Endothelial cell of umbilical vein (primary cell): ENCODE results near the gene SNED1. TPM values are rescaled to one million over a fixed set of nuclear protein-coding genes. Genes with fewer than 3 reads are reported as not detected.
"Not testable (repeated sequence)": the region's sequence is repeated elsewhere in the genome, so short reads cannot be mapped to it uniquely, and the experiment has no call there.

Source experiments
- BruUV-seq: library from RNA; stranded (reverse); fragments of 400-500 nt; replicated peaks from 2 replicates; lab custom pipeline; 2021; lab: Mats Ljungman, UMichigan
- CTCF ChIA-PET: fragments of 300-600, 350-600 bp; sonication (Branson Sonifier 250); formaldehyde crosslinking; loops from one replicate; lab custom pipeline; 2021; ENCODE audit warnings: antibody characterized with exemption, inconsistent platforms; lab: Charles Lee
- POLR2A ChIA-PET: fragments of 300-600, 350-600 bp; sonication (Branson Sonifier 250); formaldehyde crosslinking; loops from one replicate; lab custom pipeline; 2021; ENCODE audit warnings: antibody characterized with exemption, inconsistent platforms; lab: Charles Lee
- DNase-seq: peaks from one replicate; pipeline ENCODE4 v3.0.0-alpha.2; 2011; ENCODE audit warnings: low read depth, low spot score
- FAIRE-seq: peaks from 2 replicates; lab custom pipeline; 2011; peaks lifted over from hg19 to GRCh38; lab: Jason Lieb, UNC
- H2AFZ ChIP-seq: 2 replicates; pipeline ENCODE4 v1.6.0; 2012; ENCODE audit warnings: low read depth, low read length, control low read depth, inconsistent platforms
- H3K27ac ChIP-seq: 2 replicates; pipeline ENCODE4 v1.5.1; 2011; ENCODE audit warnings: low read depth, mild to moderate bottlenecking, control low read depth, low read length, moderate library complexity; ENCODE audit not compliant: insufficient read depth
- H3K27me3 ChIP-seq, 2 experiments: 2 replicates each; pipeline versions ENCODE4 v1.6.0 to v1.6.1; 2011; ENCODE audit warnings: low read length in 2 of 2, mixed read lengths in 1 of 2; ENCODE audit not compliant: control insufficient read depth in 2 of 2, insufficient read depth in 2 of 2
- H3K36me3 ChIP-seq, 2 experiments: 2 replicates in 1 of 2; 3 replicates in 1 of 2; pipeline ENCODE4 v1.5.1; 2011; ENCODE audit warnings: low read length in 2 of 2, mild to moderate bottlenecking in 1 of 2, moderate library complexity in 1 of 2; ENCODE audit not compliant: control insufficient read depth in 2 of 2, insufficient read depth in 2 of 2; ENCODE audit errors: extremely low read depth in 1 of 2
- H3K4me1 ChIP-seq: 3 replicates; pipeline ENCODE4 v1.5.1; 2011; ENCODE audit warnings: mild to moderate bottlenecking, low read length; ENCODE audit not compliant: control insufficient read depth, insufficient read depth; ENCODE audit errors: extremely low read depth
- H3K4me2 ChIP-seq: 2 replicates; pipeline ENCODE4 v1.6.1; 2011; ENCODE audit warnings: low read length, control low read depth, mixed read lengths; ENCODE audit not compliant: insufficient read depth
- H3K4me3 ChIP-seq, 3 experiments: fragments of 200-600 bp in 1 of 3; sonication (generic), shearing (Covaris generic) in 1 of 3; replicated peaks in 1 of 3; 2 replicates each; pipeline ENCODE4 v1.5.1; 2011 to 2016; ENCODE audit warnings: control low read depth in 3 of 3, low read length in 3 of 3, mild to moderate bottlenecking in 2 of 3, inconsistent platforms in 1 of 3, low read depth in 1 of 3, moderate library complexity in 1 of 3; ENCODE audit not compliant: insufficient read depth in 1 of 3
- H3K79me2 ChIP-seq: 2 replicates; pipeline ENCODE4 v1.6.0; 2012; ENCODE audit warnings: low read length, inconsistent platforms; ENCODE audit not compliant: control insufficient read depth, insufficient read depth
- H3K9ac ChIP-seq: replicated peaks from 2 replicates; pipeline ENCODE3; 2011; ENCODE audit warnings: low read length, control low read depth; ENCODE audit not compliant: insufficient read depth; ENCODE audit errors: extremely low read depth
- H3K9me1 ChIP-seq: replicated peaks from 3 replicates; pipeline ENCODE4 v1.6.0; 2011; ENCODE audit warnings: mild to moderate bottlenecking, low read length; ENCODE audit not compliant: control insufficient read depth, insufficient read depth; ENCODE audit errors: extremely low read depth
- H3K9me3 ChIP-seq: replicated peaks from 2 replicates; pipeline ENCODE4 v1.5.1; 2012; ENCODE audit warnings: low read length, inconsistent platforms; ENCODE audit not compliant: control insufficient read depth, insufficient read depth
- H4K20me1 ChIP-seq: replicated peaks from 2 replicates; pipeline ENCODE3; 2011; ENCODE audit warnings: mild to moderate bottlenecking, low read length; ENCODE audit not compliant: control insufficient read depth, insufficient read depth; ENCODE audit errors: extremely low read depth
- CTCF ChIP-seq, 2 donors: IDR thresholded peaks; 1 replicate in 1 of 2; 2 replicates in 1 of 2; pipeline ENCODE4 v1.5.1; 2011; ENCODE audit warnings: low read length in 2 of 2, mild to moderate bottlenecking in 2 of 2, moderate library complexity in 2 of 2, control low read depth in 1 of 2, inconsistent platforms in 1 of 2, low read depth in 1 of 2; ENCODE audit not compliant: insufficient read depth in 1 of 2; ENCODE audit errors: extremely low read depth in 1 of 2
- EZH2 ChIP-seq: IDR thresholded peaks from 2 replicates; pipeline ENCODE4 v1.6.1; 2012; ENCODE audit warnings: borderline replicate concordance, low read depth, mild to moderate bottlenecking, moderate library complexity, low read length, inconsistent platforms; ENCODE audit not compliant: severe bottlenecking
- FOS ChIP-seq: IDR thresholded peaks from 2 replicates; pipeline ENCODE4 v1.6.1; 2011; ENCODE audit warnings: mild to moderate bottlenecking, low read length, moderate library complexity, borderline replicate concordance; ENCODE audit not compliant: insufficient read depth
- GATA2 ChIP-seq: IDR thresholded peaks from 2 replicates; pipeline ENCODE4 v1.7.0; 2011; ENCODE audit warnings: low read depth, mild to moderate bottlenecking, moderate library complexity, mixed read lengths, low read length; ENCODE audit not compliant: insufficient read length, insufficient read depth
- JUN ChIP-seq: IDR thresholded peaks from 2 replicates; pipeline ENCODE4 v1.6.1; 2011; ENCODE audit warnings: borderline replicate concordance, low read depth; ENCODE audit not compliant: insufficient read length, insufficient read depth
- MAX ChIP-seq: IDR thresholded peaks from 2 replicates; pipeline ENCODE4 v1.6.1; 2011; ENCODE audit not compliant: insufficient read depth, insufficient read length
- MYC ChIP-seq: IDR thresholded peaks from one replicate; pipeline ENCODE4 v1.6.1; 2011; ENCODE audit warnings: mild to moderate bottlenecking, low read depth, low read length
- POLR2A ChIP-seq: IDR thresholded peaks from 2 replicates; pipeline ENCODE4 v1.6.1; 2012; ENCODE audit warnings: low read depth, mild to moderate bottlenecking, control low read depth, low read length
- POLR2AphosphoS5 ChIP-seq: IDR thresholded peaks from 2 replicates; pipeline ENCODE4 v1.6.1; 2012; ENCODE audit warnings: low read depth, mild to moderate bottlenecking, control low read depth, low read length, moderate library complexity; ENCODE audit not compliant: insufficient read depth
- dilution Hi-C: fragments of 300-500 bp; cut with MboI; formaldehyde crosslinking; loops from one replicate; pipeline ENCODE4 v1.15.0; 2019; ENCODE audit warnings: low sequenced_read_pairs; ENCODE audit not compliant: extremely low pct_ligation_motif_present
- intact Hi-C: fragments of 100-400 bp; cut with micrococcal nuclease; formaldehyde crosslinking; loops from one replicate; pipeline ENCODE4 v1.10.0; 2022
- polyA plus RNA-seq, 4 experiments: library from polyadenylated mRNA; depleted of rRNA in 3 of 4; stranded (reverse) in 3 of 4; unstranded in 1 of 4; fragments of >200 nt; gene quantifications; 2 replicates each; pipeline versions ENCODE4 v1.2.1 to v1.2.3, GENCODE V29; 2011 to 2012; ENCODE audit warnings: missing spikeins in 1 of 4
- total RNA-seq: library from RNA; stranded (reverse); gene quantifications from 2 replicates; pipeline ENCODE4 v1.2.3, GENCODE V29; 2021

The SNED1 gene
- total and polyA plus RNA-seq, 2 donors (not counting 3 experiments of a cell fraction or from before 2014, with no cell fraction given) = 14.1 to 17.2 TPM

GRCh38 chr2:240974771-240975572, 23.4 kb upstream of the SNED1 start:
- Histone ChIP-seq H3K9ac (no peak overlapping the region), H3K9me1 (no peaks in the 10 kb centered on the region), H3K4me3 (no peak overlapping the region), H3K36me3 (no peaks in the 10 kb centered on the region), H3K79me2 (no peaks in the 10 kb centered on the region), H2AFZ (no peak overlapping the region), H3K4me2 (no peak overlapping the region), H4K20me1 (no peaks in the 10 kb centered on the region), H3K27me3 (peaks cover 2 to 8% of the 10 kb centered on the region in 2 experiments), H3K27ac (no peak overlapping the region), H3K4me1 (no peaks in the 10 kb centered on the region), H3K9me3 (no peaks in the 10 kb centered on the region)
- CTCF ChIA-PET = interaction anchor here (1.6 kb wide), 1 partner anchor 9 kb away, joined by 6 read pairs; no protein-coding TSS in a partner anchor
- POLR2A ChIA-PET = no interaction called here
- dilution Hi-C loops = no loop called here
- no TSS peak for BruUV-seq
- intact Hi-C loops = no loop called here
- no peak for DNase-seq
- FAIRE-seq = no peak
- TF ChIP-seq FOS = no peak
- TF ChIP-seq MYC = no peak
- no peak for TF ChIP-seq POLR2A
- no peak for TF ChIP-seq MAX
- no peak for TF ChIP-seq GATA2
- TF ChIP-seq CTCF (IDR thresholded peaks at IDR 0.05; ENCODE audit: extremely low read depth in 1 of 2, insufficient read depth in 1 of 2, low read depth in 1 of 2, low read length in 2 of 2) = no peak
- no peak for TF ChIP-seq POLR2AphosphoS5
- no peak for TF ChIP-seq EZH2
- no peak for TF ChIP-seq JUN

- BruUV-seq, H2AFZ ChIP-seq, DNase-seq, CTCF ChIA-PET, H3K27ac ChIP-seq, POLR2A ChIA-PET, H3K9me3 ChIP-seq, H3K9ac ChIP-seq, intact Hi-C loops, H3K4me1 ChIP-seq, H3K79me2 ChIP-seq, FAIRE-seq, H3K27me3 ChIP-seq, H3K36me3 ChIP-seq, H4K20me1 ChIP-seq, H3K9me1 ChIP-seq, H3K4me2 ChIP-seq, H3K4me3 ChIP-seq, dilution Hi-C loops: not testable (repeated sequence)
Measured at GRCh38 chr2:240975903-240976302, 22.5 kb upstream of the SNED1 start.
